Fibroblast of the conjunctiva (primary cell): Measurements from ENCODE around the gene PSTPIP1.
A peak's percentile ranks its signal among the peaks of the same experiment; 100 is the strongest.

Source experiments
- DNase-seq: peaks from one replicate; pipeline ENCODE4 v3.0.0-alpha.2; 2010; ENCODE audit warnings: low read depth

Gene PSTPIP1

DNA sequence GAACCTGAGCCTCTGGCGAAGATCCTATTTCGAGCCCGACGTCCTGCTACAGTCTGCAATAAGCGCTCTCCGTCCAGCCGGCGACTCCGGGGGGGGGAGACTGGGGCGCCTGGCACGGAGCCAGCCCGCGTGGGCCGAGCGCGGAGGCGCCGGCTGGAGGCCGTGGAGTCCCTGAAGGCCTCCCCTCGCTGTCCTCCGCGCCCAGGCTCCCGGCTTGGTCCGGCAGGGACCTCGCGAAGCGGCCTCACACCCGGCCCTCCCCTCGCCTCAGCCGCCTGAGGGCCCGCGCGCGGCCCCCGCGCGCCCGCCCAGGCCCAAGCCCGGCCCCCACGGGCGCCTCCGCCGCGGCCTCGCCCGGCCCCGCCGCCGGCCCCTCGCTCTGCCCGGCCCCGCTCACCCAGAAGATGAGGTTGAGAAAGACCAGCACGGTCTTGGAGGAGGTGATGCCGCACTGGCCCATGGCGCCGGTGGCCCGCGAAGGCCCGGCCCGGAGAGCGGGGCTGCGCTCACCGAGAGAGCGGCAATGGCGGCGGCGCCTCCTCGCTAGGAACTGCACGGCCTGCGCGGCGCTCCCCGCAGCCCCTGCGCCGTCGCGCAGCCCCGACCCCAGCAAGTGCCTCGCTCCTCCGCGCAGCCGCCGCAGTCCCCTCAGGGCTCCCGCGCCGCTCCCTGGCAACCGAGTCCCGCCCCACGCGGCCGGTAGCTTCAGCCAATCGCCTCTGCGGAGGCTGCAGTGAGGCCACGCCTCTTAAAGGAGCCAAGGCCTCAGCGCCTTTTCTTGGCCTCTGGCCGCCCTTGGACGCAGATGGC lies 75.8 kb downstream of the PSTPIP1 start, which contains the start of gene TSPAN3:
TSS of gene TSPAN3 (minus strand) at position 615 of the 810 bp plus-strand sequence. CDS start at position 460, 155 bp downstream.
- DNase-seq, result peak; percentile 81

DNA sequence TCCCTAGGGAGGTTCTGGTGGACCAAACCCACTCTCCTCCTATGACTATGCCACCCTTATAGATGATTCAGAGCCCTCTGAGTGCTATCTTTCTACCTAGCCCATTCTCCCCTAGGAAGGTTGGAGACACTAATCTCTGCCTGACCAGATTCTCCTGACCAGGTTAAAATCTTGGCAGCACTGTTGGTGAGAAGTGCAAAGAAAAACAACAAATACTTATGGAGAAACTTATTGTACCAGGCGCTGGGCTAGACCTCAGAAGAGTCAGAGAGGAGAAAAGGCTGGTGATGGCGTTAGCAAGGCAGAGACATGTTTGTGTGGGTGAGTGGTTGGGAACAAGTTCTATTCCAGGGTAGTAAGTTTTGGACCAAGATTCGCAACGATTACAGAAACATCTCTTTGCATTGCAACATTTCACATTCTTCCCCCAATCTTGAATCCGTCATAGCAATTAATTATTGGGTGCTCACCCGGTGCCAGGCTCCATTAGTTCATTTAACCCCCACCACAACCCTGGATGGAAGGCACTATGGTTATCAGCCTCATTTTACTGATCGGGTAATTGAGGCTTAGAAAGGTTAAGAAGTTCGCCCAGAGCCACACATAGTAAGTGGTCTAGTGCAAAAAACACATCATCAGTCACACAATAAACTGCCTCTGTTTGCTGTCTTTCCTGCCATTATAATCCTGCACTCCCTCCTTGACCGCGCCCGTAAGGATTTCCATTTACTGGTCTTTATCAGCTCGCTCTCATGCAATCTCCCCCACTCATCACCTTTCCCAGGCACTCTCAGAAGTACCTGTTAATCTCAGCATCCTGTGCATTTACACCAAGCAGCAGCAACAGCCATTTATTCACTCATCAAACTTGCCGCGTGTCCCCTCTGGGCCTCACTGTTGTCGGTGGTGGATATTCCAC lies 76.6 kb downstream of the PSTPIP1 start:
- DNase-seq, result no peak

DNA sequence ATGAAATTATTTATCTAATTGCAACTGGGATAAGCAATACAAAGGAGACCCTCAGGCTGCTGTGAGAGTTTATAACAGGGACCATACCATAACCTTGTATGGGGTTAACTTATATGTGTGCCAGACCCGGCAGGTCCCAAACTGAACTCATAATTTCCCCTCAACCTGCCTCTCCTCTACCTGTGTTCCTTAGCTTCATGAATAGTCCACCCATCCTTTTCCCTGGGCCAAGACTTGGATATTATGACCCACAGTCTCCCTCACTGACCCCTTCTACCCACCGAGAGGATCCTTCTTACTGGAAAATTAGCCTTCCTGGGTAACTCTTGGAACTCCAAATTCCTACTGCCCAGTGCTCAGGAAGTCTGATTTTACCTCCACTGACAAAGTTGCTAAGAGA lies 79.4 kb downstream of the PSTPIP1 start:
- no peak for DNase-seq

DNA sequence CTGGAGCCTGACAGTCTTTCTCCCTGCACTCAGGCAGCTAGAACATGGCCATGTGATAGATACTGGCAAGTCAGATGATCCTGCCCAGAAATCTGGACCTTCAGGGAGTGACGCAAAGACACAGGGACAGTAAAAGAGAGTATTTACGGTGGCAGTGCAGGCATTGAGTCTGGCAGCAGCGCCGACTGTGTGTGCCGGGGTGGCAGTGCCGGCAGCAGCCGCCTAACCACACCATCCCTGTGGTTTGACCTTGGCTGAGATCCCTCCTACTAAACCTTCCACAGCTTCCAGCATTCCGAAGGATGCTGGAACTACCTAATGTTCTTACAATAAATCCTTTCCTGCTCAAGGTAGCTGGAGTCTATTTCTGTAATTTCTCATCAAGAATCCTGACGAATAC lies 80.6 kb downstream of the PSTPIP1 start:
- no peak for DNase-seq

DNA sequence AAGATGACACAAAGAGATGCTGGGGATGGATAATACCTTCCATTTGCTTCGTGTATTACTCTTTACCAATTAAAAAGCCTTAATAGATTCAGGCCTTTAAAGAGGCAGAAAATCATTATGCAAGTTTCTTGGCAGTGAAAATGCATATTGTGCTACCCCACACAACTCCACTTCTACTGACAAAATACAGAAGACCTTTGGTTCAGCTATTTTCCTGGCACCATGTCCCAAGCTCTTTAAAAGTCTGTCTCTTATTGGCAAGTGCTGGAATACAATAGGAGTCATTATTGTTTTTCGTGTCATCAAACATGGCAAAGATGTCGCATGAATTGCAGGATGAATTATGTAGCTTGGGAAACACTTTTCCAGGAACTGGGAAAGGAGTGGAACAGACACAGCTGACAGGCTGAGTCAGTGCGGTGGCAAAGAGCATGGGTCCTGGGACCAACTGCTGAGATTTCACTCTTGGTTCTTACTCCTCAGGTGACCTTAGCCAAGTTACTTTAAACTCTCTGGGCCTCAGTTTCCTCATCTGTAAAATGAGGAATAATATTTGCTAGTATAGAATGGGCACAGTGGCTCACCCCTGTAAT lies 81.5 kb downstream of the PSTPIP1 start:
- no peak for DNase-seq

DNA sequence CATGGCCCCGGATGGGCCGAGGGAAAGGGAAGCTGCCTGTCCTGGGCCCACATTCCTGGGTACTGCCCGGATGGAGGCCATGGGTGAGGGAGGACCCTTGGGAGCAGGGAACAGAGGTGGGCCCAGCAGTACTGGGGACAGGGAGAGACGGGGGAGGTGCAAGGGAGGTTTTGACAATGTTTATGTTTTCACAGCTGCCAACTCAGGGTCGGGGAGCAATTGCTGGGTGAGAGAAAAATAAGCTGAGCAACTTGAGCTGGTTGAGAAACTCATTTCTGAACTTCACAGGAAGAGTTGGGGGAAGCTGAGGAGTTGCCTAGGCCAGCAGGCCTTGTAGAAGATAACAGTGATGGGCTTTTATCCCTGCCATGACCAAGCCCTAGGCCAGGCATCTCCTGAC lies 87.0 kb downstream of the PSTPIP1 start:
- no peak for DNase-seq

DNA sequence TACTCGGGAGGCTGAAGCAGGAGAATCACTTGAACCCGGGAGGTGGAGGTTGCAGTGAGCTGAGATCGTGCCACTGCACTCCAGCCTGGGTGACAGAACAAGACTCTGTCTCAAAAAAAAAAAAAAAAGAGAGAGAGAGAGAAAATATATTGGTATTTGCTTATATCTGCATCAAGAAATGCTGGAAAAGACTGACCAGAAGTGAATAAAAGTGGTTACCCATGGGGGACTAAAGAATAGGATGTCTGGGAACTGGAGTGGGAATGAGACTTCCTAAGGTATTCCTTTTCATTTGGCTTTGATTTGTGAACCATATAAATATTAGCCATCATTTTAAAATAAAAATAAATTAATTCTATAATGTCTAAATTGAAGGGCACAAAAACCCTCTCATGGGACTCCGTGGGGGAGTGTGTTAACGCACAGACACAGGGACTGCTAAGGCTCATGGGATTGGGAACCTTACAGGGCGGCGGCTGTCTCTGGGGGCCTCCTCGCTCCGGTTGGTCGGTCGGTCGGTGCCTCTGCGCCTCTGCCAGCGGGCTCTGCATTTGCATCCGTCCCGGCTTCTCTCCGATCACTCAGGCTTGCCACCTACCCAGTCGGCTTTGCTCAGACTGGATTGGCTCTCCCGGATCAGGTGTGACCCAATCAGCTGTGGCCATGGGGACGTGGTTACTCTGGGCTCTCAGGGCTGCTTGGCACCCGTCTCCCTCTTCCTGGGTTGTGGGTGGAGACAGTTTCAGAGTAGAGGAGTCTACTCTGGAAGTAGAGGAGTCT lies 88.6 kb downstream of the PSTPIP1 start:
- DNase-seq, result no peak

DNA sequence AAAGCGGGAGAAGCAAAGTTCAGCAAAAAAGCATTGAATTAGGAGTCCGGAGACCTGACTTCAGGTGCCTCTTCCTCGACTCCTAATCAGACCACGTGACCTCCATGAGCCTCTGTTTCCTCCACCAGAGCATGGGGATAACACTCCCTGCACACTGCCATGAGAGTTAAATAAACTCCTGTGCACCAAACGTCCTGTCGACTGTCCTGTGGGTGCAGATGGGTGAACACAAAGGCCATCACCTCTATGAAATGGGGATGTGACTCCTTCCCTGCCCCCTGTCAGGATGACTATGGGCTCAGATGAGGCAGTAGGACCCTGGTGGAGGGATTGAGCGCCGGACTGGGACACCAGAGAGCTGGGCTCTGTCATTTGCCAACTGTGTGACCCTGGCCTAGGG lies 89.5 kb downstream of the PSTPIP1 start:
- DNase-seq, result no peak

DNA sequence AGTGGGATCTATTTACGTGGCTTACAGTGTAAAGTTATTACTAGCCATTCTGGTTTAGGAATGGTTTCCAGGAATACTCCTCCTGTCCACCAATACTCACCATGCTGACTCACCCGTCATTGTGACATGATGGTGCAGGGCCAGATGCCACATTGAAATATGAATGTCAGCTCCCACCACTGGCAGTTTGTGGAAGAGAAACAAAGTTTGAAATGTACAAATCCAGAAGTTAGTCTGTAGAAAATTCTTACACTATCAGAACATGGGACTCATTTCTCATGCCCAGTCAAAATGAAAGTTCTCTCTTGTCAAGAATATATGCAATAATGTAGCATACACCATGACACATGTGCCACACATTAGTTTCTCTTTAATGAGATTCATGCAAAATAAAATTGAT lies 90.4 kb downstream of the PSTPIP1 start:
- DNase-seq, result no peak
